Gastroesophageal sphincter (tissue), 3 donors: ENCODE results near the gene STAMBP.

Source experiments
- POLR2A ChIP-seq, 2 donors: fragments of 450-650 bp; IDR thresholded peaks; one replicate each; pipeline ENCODE4 v1.6.1; 2017; ENCODE audit warnings: antibody characterized with exemption in 2 of 2, mild to moderate bottlenecking in 2 of 2, moderate library complexity in 1 of 2
- POLR2AphosphoS5 ChIP-seq: sonication (generic); formaldehyde crosslinking; IDR thresholded peaks from one replicate; pipeline ENCODE4 v1.6.1; 2017; ENCODE audit warnings: antibody characterized with exemption
- TF ChIP-seq, protein P1 (sequence below), 4 experiments: fragments of 200-600 bp in 2 of 4; fragments of 450-650 bp in 2 of 4; sonication (generic) in 1 of 4; IDR thresholded peaks; one replicate each; pipeline ENCODE4 v1.5.1; 2017 to 2019; ENCODE audit warnings: antibody characterized with exemption in 4 of 4, mild to moderate bottlenecking in 2 of 4, moderate library complexity in 2 of 4

DNA sequence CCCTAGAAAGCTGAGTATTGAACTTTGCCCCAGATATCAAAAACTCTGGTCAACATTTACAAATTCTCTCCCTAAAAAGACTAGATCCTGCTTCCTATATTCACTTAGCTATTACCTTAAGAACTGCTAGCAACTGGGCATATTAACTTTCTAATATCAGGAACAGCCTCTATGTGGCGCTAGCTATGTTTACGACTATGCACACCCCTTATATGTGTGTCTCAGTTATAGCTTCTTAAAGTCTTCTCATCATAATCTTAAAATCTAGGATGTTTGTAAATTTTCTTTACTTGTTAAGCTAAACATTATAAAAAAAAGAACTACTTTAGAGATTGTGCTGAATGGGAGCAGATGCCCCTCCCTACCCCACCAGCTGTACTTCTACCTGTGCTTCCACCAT, 1.7 kb upstream of the STAMBP start:
- TF ChIP-seq, protein P1, sequence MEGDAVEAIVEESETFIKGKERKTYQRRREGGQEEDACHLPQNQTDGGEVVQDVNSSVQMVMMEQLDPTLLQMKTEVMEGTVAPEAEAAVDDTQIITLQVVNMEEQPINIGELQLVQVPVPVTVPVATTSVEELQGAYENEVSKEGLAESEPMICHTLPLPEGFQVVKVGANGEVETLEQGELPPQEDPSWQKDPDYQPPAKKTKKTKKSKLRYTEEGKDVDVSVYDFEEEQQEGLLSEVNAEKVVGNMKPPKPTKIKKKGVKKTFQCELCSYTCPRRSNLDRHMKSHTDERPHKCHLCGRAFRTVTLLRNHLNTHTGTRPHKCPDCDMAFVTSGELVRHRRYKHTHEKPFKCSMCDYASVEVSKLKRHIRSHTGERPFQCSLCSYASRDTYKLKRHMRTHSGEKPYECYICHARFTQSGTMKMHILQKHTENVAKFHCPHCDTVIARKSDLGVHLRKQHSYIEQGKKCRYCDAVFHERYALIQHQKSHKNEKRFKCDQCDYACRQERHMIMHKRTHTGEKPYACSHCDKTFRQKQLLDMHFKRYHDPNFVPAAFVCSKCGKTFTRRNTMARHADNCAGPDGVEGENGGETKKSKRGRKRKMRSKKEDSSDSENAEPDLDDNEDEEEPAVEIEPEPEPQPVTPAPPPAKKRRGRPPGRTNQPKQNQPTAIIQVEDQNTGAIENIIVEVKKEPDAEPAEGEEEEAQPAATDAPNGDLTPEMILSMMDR (IDR thresholded peaks at IDR 0.05): peak in 3 of 4 experiments; percentile 44 to 53 (median 52)
- TF ChIP-seq POLR2A (IDR thresholded peaks at IDR 0.05) (no peak), POLR2AphosphoS5 (no peak)
